Stimulated activated CD4-positive, alpha-beta T cell treated with anti-CD3 and anti-CD28 coated beads, Interleukin-4, amount 100 ng/mL, for 1 hour (primary cell): Measurements from ENCODE around the gene SEMA3A.

Experiments used
- DNase-seq: peaks from one replicate; pipeline ENCODE4 v3.0.0-alpha.2; 2020

Gene SEMA3A

DNA sequence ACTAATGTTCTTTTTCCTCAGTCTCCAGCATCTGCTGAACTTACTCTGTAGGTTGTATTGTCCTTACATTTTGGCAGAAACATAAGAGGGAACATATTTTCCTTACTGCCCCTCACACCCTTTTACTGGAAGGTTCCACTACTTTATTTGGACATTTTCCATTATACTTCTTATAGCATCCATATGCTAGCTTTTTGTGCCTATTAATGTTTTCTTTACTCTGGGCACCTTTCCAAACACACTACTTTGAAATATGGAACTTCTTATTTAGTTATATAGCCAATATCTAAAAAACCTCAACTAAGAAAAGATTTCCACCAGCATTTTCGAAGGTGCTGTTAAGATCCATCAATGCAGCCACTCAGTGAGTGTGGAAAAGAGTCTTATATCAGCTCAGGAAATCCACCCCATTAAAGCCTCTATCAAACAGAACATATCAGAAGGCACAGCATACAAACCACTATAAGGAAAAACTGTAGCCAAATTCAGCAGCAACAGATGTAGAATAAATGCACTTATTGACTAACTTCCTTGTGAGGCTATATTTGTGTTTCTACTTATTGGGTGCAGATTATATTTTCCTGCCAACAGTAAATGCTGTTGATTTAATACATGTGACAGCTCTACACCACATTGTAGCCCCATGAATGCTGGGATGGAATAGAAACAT lies 273.2 kb downstream of the SEMA3A start:
- no peak for DNase-seq

DNA sequence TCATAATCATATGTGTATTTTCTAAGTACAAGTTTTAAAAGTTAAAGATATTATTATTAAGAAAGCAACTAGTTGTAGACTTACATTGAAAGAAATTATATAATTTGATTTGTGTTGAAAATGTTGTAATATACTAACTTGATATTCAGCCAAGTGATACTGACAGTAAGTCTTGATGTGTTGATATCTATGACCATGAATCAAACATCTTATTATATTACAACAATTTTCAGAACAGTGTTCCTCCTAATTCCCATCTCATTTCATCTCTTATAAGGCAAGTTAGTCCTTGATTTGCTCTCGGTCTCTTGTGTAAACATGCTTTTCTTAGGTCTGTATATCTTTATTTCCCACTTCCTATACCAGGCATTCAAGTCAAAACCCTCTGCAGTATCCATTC lies 276.4 kb downstream of the SEMA3A start:
- DNase-seq = no peak

DNA sequence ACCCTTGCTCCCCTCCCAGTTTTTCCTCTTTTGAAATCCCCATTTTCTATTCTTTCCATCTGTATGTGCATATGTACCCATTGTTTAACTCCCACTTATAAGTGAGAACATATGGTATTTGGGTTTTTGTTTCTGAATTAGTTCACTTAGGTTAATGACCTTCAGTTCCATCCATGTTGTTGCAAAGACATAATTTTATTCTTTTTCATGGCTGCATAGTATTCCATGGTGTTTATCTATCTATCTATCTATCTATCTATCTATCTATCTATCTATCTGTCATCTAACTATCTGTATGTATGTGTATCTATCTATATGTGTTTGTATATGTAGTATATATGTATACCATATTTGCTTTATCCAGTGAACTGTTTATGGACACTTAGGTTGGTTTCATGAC lies 281.4 kb downstream of the SEMA3A start:
- no peak for DNase-seq

DNA sequence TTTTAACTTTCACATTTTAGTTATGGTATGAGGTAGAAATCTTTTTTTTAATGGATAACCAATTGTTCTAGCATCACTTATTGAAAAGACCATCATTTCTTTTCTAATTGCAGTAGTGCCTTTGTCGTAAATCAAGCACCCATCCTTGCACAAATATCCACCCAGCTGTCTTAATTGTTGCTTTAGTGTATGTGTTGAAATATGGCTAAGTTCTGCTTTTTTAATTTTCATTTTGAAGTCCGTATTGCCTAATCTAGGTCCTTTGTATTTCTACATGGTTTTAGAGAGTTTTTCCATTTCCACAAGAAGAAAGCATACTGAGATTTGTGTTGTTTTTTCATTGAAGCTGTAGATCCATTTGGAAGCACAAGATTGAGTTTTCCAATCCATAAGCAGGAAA lies 286.1 kb downstream of the SEMA3A start:
- DNase-seq = no peak
